Esophagus muscularis mucosa (tissue), 4 donors: Measurements from ENCODE around the gene KCNJ10. TPM values are rescaled to one million over a fixed set of nuclear protein-coding genes. Genes with fewer than 3 reads are reported as not detected.

ENCODE experiments used
- DNase-seq: peaks from one replicate; pipeline ENCODE4 v3.0.0-alpha.2; 2017; ENCODE audit errors: extremely low spot score
- H3K27ac ChIP-seq, 4 donors: fragments of 200-600 bp; sonication (generic); replicated peaks in 1 of 4; 1 replicate in 3 of 4; 2 replicates in 1 of 4; pipeline ENCODE4 v1.5.1; 2016 to 2019; ENCODE audit warnings: mild to moderate bottlenecking in 1 of 4
- H3K27me3 ChIP-seq, 4 donors: fragments of 200-600 bp; sonication (generic); one replicate each; pipeline versions ENCODE4 v1.5.1 to v1.6.0; 2016 to 2019
- H3K36me3 ChIP-seq, 4 donors: fragments of 200-600 bp; sonication (generic); one replicate each; pipeline ENCODE4 v1.5.1; 2016 to 2019
- H3K4me1 ChIP-seq, 4 donors: fragments of 200-600 bp; sonication (generic); one replicate each; pipeline ENCODE4 v1.5.1; 2016 to 2019
- H3K4me3 ChIP-seq, 4 donors: fragments of 200-600 bp; sonication (generic); 1 replicate in 2 of 4; 2 replicates in 2 of 4; pipeline ENCODE4 v1.5.1; 2016 to 2019; ENCODE audit warnings: mild to moderate bottlenecking in 4 of 4, moderate library complexity in 1 of 4
- H3K9me3 ChIP-seq, 4 donors: fragments of 200-600 bp; sonication (generic); 1 replicate in 3 of 4; 2 replicates in 1 of 4; pipeline ENCODE4 v1.5.1; 2016 to 2019
- EP300 ChIP-seq: sonication (generic); formaldehyde crosslinking; IDR thresholded peaks from one replicate; pipeline ENCODE4 v1.6.1; 2017; ENCODE audit warnings: antibody characterized with exemption
- POLR2A ChIP-seq: fragments of 450-650 bp; IDR thresholded peaks from one replicate; pipeline ENCODE4 v1.6.1; 2017; ENCODE audit warnings: antibody characterized with exemption, moderate library complexity, mild to moderate bottlenecking, low read depth
- POLR2AphosphoS5 ChIP-seq, 2 donors: sonication (generic); formaldehyde crosslinking; IDR thresholded peaks; one replicate each; pipeline ENCODE4 v1.6.1; 2017; ENCODE audit warnings: antibody characterized with exemption in 2 of 2
- WGBS: methylation state at CpG from one replicate; pipeline ENCODE4 v1.1.5; 2018; 5-methylcytosine and 5-hydroxymethylcytosine counted together
- intact Hi-C: fragments of 100-400 bp; cut with DNase I; formaldehyde crosslinking; loops from one replicate; pipeline ENCODE4 v1.15.1; 2023
- total RNA-seq, 4 donors: library from RNA; depleted of rRNA; stranded (reverse); fragments of >200 nt; gene quantifications; one replicate each; pipeline versions ENCODE4 v1.1.0 to v1.2.1, GENCODE V29; 2016
- TF ChIP-seq, protein P1 (sequence below), 3 experiments: fragments of 200-600 bp in 2 of 3; fragments of 450-650 bp in 1 of 3; sonication (generic) in 2 of 3; IDR thresholded peaks; one replicate each; pipeline ENCODE4 v1.5.1; 2017 to 2019; ENCODE audit warnings: antibody characterized with exemption in 3 of 3, mild to moderate bottlenecking in 2 of 3, moderate library complexity in 1 of 3

KCNJ10 gene
- total RNA-seq, 4 donors from 2014 or later, result 0.06 TPM; not detected in 3

DNA sequence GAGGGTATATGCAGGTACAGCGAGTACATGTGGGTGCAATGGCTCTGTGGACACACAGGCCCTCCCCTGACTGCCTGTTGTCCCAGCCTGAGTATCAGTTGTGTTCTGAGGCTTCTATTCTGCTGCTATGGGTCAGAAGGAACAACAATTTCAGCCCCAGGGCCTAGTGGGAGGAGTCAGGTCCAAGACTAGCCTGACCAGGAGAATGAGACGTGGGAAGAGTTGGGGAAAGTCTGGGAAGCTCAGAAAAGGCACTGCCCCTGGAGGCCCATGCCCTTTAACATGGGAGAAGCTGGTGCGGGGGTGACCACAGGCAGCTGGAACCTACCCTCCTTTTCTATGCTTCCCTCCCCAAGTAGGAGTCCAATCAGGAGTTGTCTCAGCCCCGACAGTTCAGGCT is 20.8 kb upstream of the KCNJ10 start:
- no peaks in the 10 kb centered on the region for H3K9me3 ChIP-seq
- intact Hi-C loops, result no loop called here
- no peaks in the 10 kb centered on the region for H3K27me3 ChIP-seq
- 87% methylated on average over 4 of the region's 4 CpGs for WGBS
- H3K36me3 ChIP-seq, result peaks cover 21 to 74% (median 66%) of the 10 kb centered on the region in 4 donors
- H3K4me1 ChIP-seq, result peaks cover under 1 to 16% (median 10%) of the 10 kb centered on the region in 4 donors
- H3K27ac ChIP-seq, result no peak overlapping the region
- TF ChIP-seq POLR2AphosphoS5 (IDR thresholded peaks at IDR 0.05) (no peak), EP300 (no peak), POLR2A (no peak)
- TF ChIP-seq, protein P1, sequence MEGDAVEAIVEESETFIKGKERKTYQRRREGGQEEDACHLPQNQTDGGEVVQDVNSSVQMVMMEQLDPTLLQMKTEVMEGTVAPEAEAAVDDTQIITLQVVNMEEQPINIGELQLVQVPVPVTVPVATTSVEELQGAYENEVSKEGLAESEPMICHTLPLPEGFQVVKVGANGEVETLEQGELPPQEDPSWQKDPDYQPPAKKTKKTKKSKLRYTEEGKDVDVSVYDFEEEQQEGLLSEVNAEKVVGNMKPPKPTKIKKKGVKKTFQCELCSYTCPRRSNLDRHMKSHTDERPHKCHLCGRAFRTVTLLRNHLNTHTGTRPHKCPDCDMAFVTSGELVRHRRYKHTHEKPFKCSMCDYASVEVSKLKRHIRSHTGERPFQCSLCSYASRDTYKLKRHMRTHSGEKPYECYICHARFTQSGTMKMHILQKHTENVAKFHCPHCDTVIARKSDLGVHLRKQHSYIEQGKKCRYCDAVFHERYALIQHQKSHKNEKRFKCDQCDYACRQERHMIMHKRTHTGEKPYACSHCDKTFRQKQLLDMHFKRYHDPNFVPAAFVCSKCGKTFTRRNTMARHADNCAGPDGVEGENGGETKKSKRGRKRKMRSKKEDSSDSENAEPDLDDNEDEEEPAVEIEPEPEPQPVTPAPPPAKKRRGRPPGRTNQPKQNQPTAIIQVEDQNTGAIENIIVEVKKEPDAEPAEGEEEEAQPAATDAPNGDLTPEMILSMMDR (IDR thresholded peaks at IDR 0.05), result no peak
- no peak overlapping the region for H3K4me3 ChIP-seq
- DNase-seq, result no peak

DNA sequence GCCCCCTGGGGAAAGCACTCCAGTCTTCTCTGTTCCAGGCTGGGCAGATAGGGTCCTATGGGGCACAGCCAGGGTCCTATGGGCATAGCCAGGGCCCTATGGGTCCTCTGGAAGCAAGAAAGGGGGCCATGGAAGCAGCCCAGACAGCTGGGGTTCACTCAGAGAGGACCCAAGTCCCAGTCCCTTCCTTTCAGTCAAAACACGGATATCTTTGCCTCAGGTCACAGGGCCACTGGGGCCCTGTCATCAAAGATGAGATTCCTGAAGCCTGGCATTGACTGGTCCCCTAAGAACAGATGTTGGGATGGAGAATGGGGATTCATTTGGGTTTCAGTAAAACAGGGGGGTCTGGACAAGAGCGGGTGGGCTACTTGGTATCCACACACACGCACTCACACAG is 19.9 kb upstream of the KCNJ10 start:
- Histone ChIP-seq H3K4me1 (peaks cover 0 to 10% (median 4%) of the 10 kb centered on the region in 4 donors), H3K27ac (no peak overlapping the region), H3K36me3 (peaks cover 21 to 70% (median 61%) of the 10 kb centered on the region in 4 donors), H3K27me3 (no peaks in the 10 kb centered on the region), H3K4me3 (no peak overlapping the region), H3K9me3 (no peaks in the 10 kb centered on the region)
- no peak for DNase-seq
- TF ChIP-seq POLR2AphosphoS5 (IDR thresholded peaks at IDR 0.05), result no peak
- 78% methylated on average over 2 of the region's 3 CpGs for WGBS
- intact Hi-C loops, result loop anchor here (10.0 kb wide), 1 partner anchor 285 kb away; no protein-coding TSS in a partner anchor

- intact Hi-C loops, result loop anchor here (10.0 kb wide), 1 partner anchor 288 kb away; no protein-coding TSS in a partner anchor
- no peaks in the 10 kb centered on the region for H3K9me3 ChIP-seq
Observed at GRCh38 chr1:160087118-160087662, 17.2 kb upstream of the KCNJ10 start.

GRCh38 chr1:160086456-160086892 is 16.5 kb upstream of the KCNJ10 start:
- Histone ChIP-seq H3K9me3 (no peaks in the 10 kb centered on the region), H3K27ac (peak overlapping the region; percentile 4 to 57 (median 42)), H3K36me3 (peaks cover 4 to 36% (median 28%) of the 10 kb centered on the region in 4 donors), H3K4me3 (no peak overlapping the region), H3K27me3 (peaks cover 0 to 32% (median 17%) of the 10 kb centered on the region in 4 donors), H3K4me1 (peaks cover 7 to 22% (median 15%) of the 10 kb centered on the region in 4 donors)
- no peak for DNase-seq
- WGBS, result 76% methylated on average over 5 of the region's 5 CpGs
- TF ChIP-seq, protein P1 (IDR thresholded peaks at IDR 0.05), result no peak
- no peak for TF ChIP-seq EP300
- TF ChIP-seq POLR2AphosphoS5 (IDR thresholded peaks at IDR 0.05), result no peak
- no peak for TF ChIP-seq POLR2A
- intact Hi-C loops, result loop anchor here (10.0 kb wide), 1 partner anchor 288 kb away; no protein-coding TSS in a partner anchor

More at GRCh38 chr1:160087118-160087662, 17.2 kb upstream of the KCNJ10 start:
- H3K4me3 ChIP-seq, result no peak overlapping the region
- peaks cover 7 to 22% (median 15%) of the 10 kb centered on the region in 4 donors for H3K4me1 ChIP-seq
- TF ChIP-seq, protein P1 (IDR thresholded peaks at IDR 0.05), result no peak
- no peak for TF ChIP-seq POLR2A
- no peak for TF ChIP-seq POLR2AphosphoS5 (IDR thresholded peaks at IDR 0.05)
- TF ChIP-seq EP300, result no peak
- H3K36me3 ChIP-seq, result peaks cover 11 to 43% (median 35%) of the 10 kb centered on the region in 4 donors
- H3K27ac ChIP-seq, result no peak overlapping the region
- no peak for DNase-seq
- H3K27me3 ChIP-seq, result peaks cover 0 to 24% (median 11%) of the 10 kb centered on the region in 4 donors
- 90% methylated on average over 9 of the region's 12 CpGs for WGBS

GRCh38 chr1:160085686-160086455 is 15.9 kb upstream of the KCNJ10 start:
- Histone ChIP-seq H3K27ac (peak overlapping the region; percentile 4 to 57 (median 42)), H3K4me1 (peaks cover 7 to 22% (median 15%) of the 10 kb centered on the region in 4 donors), H3K9me3 (no peaks in the 10 kb centered on the region), H3K4me3 (no peak overlapping the region), H3K36me3 (peaks cover 0 to 30% (median 22%) of the 10 kb centered on the region in 4 donors), H3K27me3 (peaks cover 0 to 38% (median 23%) of the 10 kb centered on the region in 4 donors)
- intact Hi-C loops, result loop anchor here (10.0 kb wide), 1 partner anchor 289 kb away; no protein-coding TSS in a partner anchor
- peak; percentile 95 for DNase-seq
- WGBS, result 51% methylated on average over 19 of the region's 19 CpGs
- no peak for TF ChIP-seq POLR2A
- TF ChIP-seq, protein P1 (IDR thresholded peaks at IDR 0.05), result peak; percentile 80 to 94 (median 81)
- TF ChIP-seq EP300, result no peak
- peak in 1 of 2 donors; percentile 20 for TF ChIP-seq POLR2AphosphoS5 (IDR thresholded peaks at IDR 0.05)
